Keratinocyte (primary cell): ENCODE results near the gene SPECC1.

Source experiments
- CTCF ChIP-seq, 3 experiments: IDR thresholded peaks in 1 of 3; conservative IDR thresholded peaks in 1 of 3; optimal IDR thresholded peaks in 1 of 3; 2 replicates in 2 of 3; 3 replicates in 1 of 3; pipeline versions ENCODE3 to v1.5.1; 2011; ENCODE audit warnings: low read length in 3 of 3, mild to moderate bottlenecking in 3 of 3, moderate library complexity in 2 of 3, control low read depth in 1 of 3, inconsistent platforms in 1 of 3; ENCODE audit not compliant: insufficient read depth in 2 of 3; ENCODE audit errors: extremely low read depth in 1 of 3
- EZH2 ChIP-seq: IDR thresholded peaks from one replicate; pipeline ENCODE4 v1.6.1; 2012; ENCODE audit warnings: inconsistent platforms, mild to moderate bottlenecking, low read length, moderate library complexity

- TF ChIP-seq CTCF (optimal IDR thresholded peaks at IDR 0.05 in 1 of 3, IDR thresholded peaks at IDR 0.05 in 1 of 3, conservative IDR thresholded peaks at IDR 0.05 in 1 of 3; ENCODE audit: extremely low read depth in 1 of 3, insufficient read depth in 2 of 3, low read length in 3 of 3) (no peak), EZH2 (no peak)
Observed at GRCh38 chr17:19987897-19988296, 21.3 kb upstream of the SPECC1 start.
